ENCODE results near the gene SOX15.
"Not testable (repeated sequence)": the region's sequence is repeated elsewhere in the genome, so short reads cannot be mapped to it uniquely, and the experiment has no call there.

The SOX15 gene

GRCh38 chr17:7589891-7590691 lies at the start of gene SOX15:
Gene SOX15 (minus strand): TSS chr17:7590094. CDS start chr17:7589676, 418 bp downstream.
- no peaks in the 10 kb centered on the region for H3K27me3 ChIP-seq (ENCODE audit: insufficient read depth, low read length)
- peaks cover 13% of the 10 kb centered on the region for H3K4me1 ChIP-seq (ENCODE audit: insufficient read depth, low read length)
- no peak within 1 kb of the TSS for H2AFZ ChIP-seq (ENCODE audit: low read depth, low read length)
- H3K4me3 ChIP-seq (ENCODE audit: low read length): no peak within 1 kb of the TSS
- H3K36me3 ChIP-seq (ENCODE audit: insufficient read depth, low read length): peaks cover 79% of the 10 kb centered on the region
- peaks cover 2% of the 10 kb centered on the region for H3K9me3 ChIP-seq (ENCODE audit: low read length)

GRCh38 chr17:7636163-7636562 lies 46.3 kb upstream of the SOX15 start:
- Histone ChIP-seq H3K4me3 (ENCODE audit: low read length) (no peak overlapping the region), H3K9me3 (ENCODE audit: low read length) (no peaks in the 10 kb centered on the region), H3K36me3 (ENCODE audit: insufficient read depth, low read length) (no peaks in the 10 kb centered on the region), H3K27me3 (ENCODE audit: insufficient read depth, low read length) (no peaks in the 10 kb centered on the region), H3K4me1 (ENCODE audit: insufficient read depth, low read length) (peaks cover 7% of the 10 kb centered on the region), H2AFZ (ENCODE audit: low read depth, low read length) (no peak overlapping the region)

- Histone ChIP-seq H3K4me3 (ENCODE audit: low read length) (no peak overlapping the region), H3K36me3 (ENCODE audit: insufficient read depth, low read length) (no peaks in the 10 kb centered on the region), H3K9me3 (ENCODE audit: low read length) (no peaks in the 10 kb centered on the region), H3K4me1 (ENCODE audit: insufficient read depth, low read length) (peaks cover 14% of the 10 kb centered on the region), H2AFZ (ENCODE audit: low read depth, low read length) (no peak overlapping the region), H3K27me3 (ENCODE audit: insufficient read depth, low read length) (no peaks in the 10 kb centered on the region)
These were observed 44.5 kb upstream of the SOX15 start for GRCh38 chr17:7634384-7634783.

- no peaks in the 10 kb centered on the region for H3K27me3 ChIP-seq (ENCODE audit: insufficient read depth, low read length)
- no peaks in the 10 kb centered on the region for H3K36me3 ChIP-seq (ENCODE audit: insufficient read depth, low read length)
- H3K4me1 ChIP-seq (ENCODE audit: insufficient read depth, low read length): peaks cover 14% of the 10 kb centered on the region
- H3K4me3 ChIP-seq (ENCODE audit: low read length): no peak overlapping the region
- no peak overlapping the region for H2AFZ ChIP-seq (ENCODE audit: low read depth, low read length)
- H3K9me3 ChIP-seq (ENCODE audit: low read length): no peaks in the 10 kb centered on the region
These were observed 43.2 kb upstream of the SOX15 start for GRCh38 chr17:7633093-7633492.

GRCh38 chr17:7632492-7632894 lies 42.6 kb upstream of the SOX15 start:
- no peak overlapping the region for H2AFZ ChIP-seq (ENCODE audit: low read depth, low read length)
- H3K4me3 ChIP-seq (ENCODE audit: low read length): no peak overlapping the region
- peaks cover 16% of the 10 kb centered on the region for H3K4me1 ChIP-seq (ENCODE audit: insufficient read depth, low read length)
- H3K9me3 ChIP-seq (ENCODE audit: low read length): no peaks in the 10 kb centered on the region
- no peaks in the 10 kb centered on the region for H3K27me3 ChIP-seq (ENCODE audit: insufficient read depth, low read length)
- H3K36me3 ChIP-seq (ENCODE audit: insufficient read depth, low read length): no peaks in the 10 kb centered on the region

GRCh38 chr17:7631398-7632380 lies 41.8 kb upstream of the SOX15 start:
- Histone ChIP-seq H3K9me3 (ENCODE audit: low read length) (no peaks in the 10 kb centered on the region), H3K4me3 (ENCODE audit: low read length) (no peak overlapping the region), H2AFZ (ENCODE audit: low read depth, low read length) (no peak overlapping the region), H3K36me3 (ENCODE audit: insufficient read depth, low read length) (no peaks in the 10 kb centered on the region), H3K4me1 (ENCODE audit: insufficient read depth, low read length) (peaks cover 18% of the 10 kb centered on the region), H3K27me3 (ENCODE audit: insufficient read depth, low read length) (no peaks in the 10 kb centered on the region)

- Histone ChIP-seq H3K4me3 (ENCODE audit: low read length) (no peak within 1 kb of the TSS), H3K9me3 (ENCODE audit: low read length) (no peaks in the 10 kb centered on the region), H2AFZ (ENCODE audit: low read depth, low read length) (no peak within 1 kb of the TSS), H3K27me3 (ENCODE audit: insufficient read depth, low read length) (no peaks in the 10 kb centered on the region), H3K4me1 (ENCODE audit: insufficient read depth, low read length) (peaks cover 17% of the 10 kb centered on the region), H3K36me3 (ENCODE audit: insufficient read depth, low read length) (peaks cover 8% of the 10 kb centered on the region)
These were observed 40.2 kb upstream of the SOX15 start, which contains the start of gene SHBG for GRCh38 chr17:7629939-7630571. Gene SHBG (plus strand): TSS chr17:7630135. CDS start chr17:7630173, 38 bp downstream.

- Histone ChIP-seq H2AFZ (ENCODE audit: low read depth, low read length) (peak within 1 kb of the TSS; percentile 83), H3K4me1 (ENCODE audit: insufficient read depth, low read length) (peaks cover 17% of the 10 kb centered on the region), H3K27me3 (ENCODE audit: insufficient read depth, low read length) (no peaks in the 10 kb centered on the region), H3K9me3 (ENCODE audit: low read length) (no peaks in the 10 kb centered on the region), H3K4me3 (ENCODE audit: low read length) (peak within 1 kb of the TSS; percentile 86), H3K36me3 (ENCODE audit: insufficient read depth, low read length) (peaks cover 8% of the 10 kb centered on the region)
These were observed 37.6 kb upstream of the SOX15 start, which contains the start of gene SAT2 for GRCh38 chr17:7627250-7628121. Gene SAT2 (minus strand): TSS chr17:7627821. CDS start chr17:7627635, 186 bp downstream.

- no peaks in the 10 kb centered on the region for H3K9me3 ChIP-seq (ENCODE audit: low read length)
- H3K36me3 ChIP-seq (ENCODE audit: insufficient read depth, low read length): peaks cover 8% of the 10 kb centered on the region
- H3K27me3 ChIP-seq (ENCODE audit: insufficient read depth, low read length): no peaks in the 10 kb centered on the region
- peaks cover 17% of the 10 kb centered on the region for H3K4me1 ChIP-seq (ENCODE audit: insufficient read depth, low read length)
- peak overlapping the region; percentile 83 for H2AFZ ChIP-seq (ENCODE audit: low read depth, low read length)
- H3K4me3 ChIP-seq (ENCODE audit: low read length): peak overlapping the region; percentile 86
These were observed 37.0 kb upstream of the SOX15 start for GRCh38 chr17:7626956-7627249.

GRCh38 chr17:7626307-7626706 lies 36.4 kb upstream of the SOX15 start:
- Histone ChIP-seq H3K4me3 (ENCODE audit: low read length) (peak overlapping the region; percentile 86), H3K27me3 (ENCODE audit: insufficient read depth, low read length) (no peaks in the 10 kb centered on the region), H3K4me1 (ENCODE audit: insufficient read depth, low read length) (peaks cover 17% of the 10 kb centered on the region), H3K36me3 (ENCODE audit: insufficient read depth, low read length) (peaks cover 8% of the 10 kb centered on the region), H2AFZ (ENCODE audit: low read depth, low read length) (no peak overlapping the region), H3K9me3 (ENCODE audit: low read length) (no peaks in the 10 kb centered on the region)

GRCh38 chr17:7625749-7626148 lies 35.9 kb upstream of the SOX15 start:
- not testable (repeated sequence) for H3K4me3 ChIP-seq (ENCODE audit: low read length); H3K27me3 ChIP-seq (ENCODE audit: insufficient read depth, low read length); H3K9me3 ChIP-seq (ENCODE audit: low read length); H3K36me3 ChIP-seq (ENCODE audit: insufficient read depth, low read length); H2AFZ ChIP-seq (ENCODE audit: low read depth, low read length)
- peaks cover 17% of the 10 kb centered on the region for H3K4me1 ChIP-seq (ENCODE audit: insufficient read depth, low read length)

- Histone ChIP-seq H3K4me3 (ENCODE audit: low read length) (no peak overlapping the region), H3K27me3 (ENCODE audit: insufficient read depth, low read length) (no peaks in the 10 kb centered on the region), H3K36me3 (ENCODE audit: insufficient read depth, low read length) (peaks cover 8% of the 10 kb centered on the region), H2AFZ (ENCODE audit: low read depth, low read length) (no peak overlapping the region), H3K9me3 (ENCODE audit: low read length) (no peaks in the 10 kb centered on the region), H3K4me1 (ENCODE audit: insufficient read depth, low read length) (peaks cover 11% of the 10 kb centered on the region)
These were observed 33.8 kb upstream of the SOX15 start for GRCh38 chr17:7623661-7624060.

Data from neuron (in vitro differentiated cells).